Activated T-cell treated with anti-CD3 and anti-CD28 coated beads, Interleukin-2, amount 50 U/mL, for 1 hour (primary cell): ENCODE results near the gene CDC42EP5.
"Not testable (repeated sequence)": the region's sequence is repeated elsewhere in the genome, so short reads cannot be mapped to it uniquely, and the experiment has no call there.

Source experiments
- DNase-seq: peaks from one replicate; pipeline ENCODE4 v3.0.0-alpha.2; 2020

CDC42EP5 gene

DNA sequence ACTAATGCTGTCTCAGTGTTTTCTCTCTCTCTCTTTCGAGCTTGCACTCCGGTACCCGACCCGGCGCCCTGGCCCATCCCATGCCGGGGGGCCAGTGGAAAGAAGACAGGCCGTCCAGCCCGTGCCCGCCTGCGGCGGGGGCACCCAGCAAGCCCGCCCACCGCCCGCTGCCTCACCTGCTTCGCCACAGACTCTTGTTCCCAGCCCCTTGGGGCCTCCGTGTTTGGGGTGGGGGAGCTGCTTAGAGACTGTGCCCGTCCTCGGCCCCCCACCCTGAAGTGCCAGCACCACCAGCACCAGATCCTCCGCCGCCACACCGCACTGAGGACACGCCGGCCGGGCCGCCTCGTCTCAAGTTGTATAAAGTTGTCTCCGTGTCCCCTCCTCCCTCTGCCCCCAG lies 11.9 kb downstream of the CDC42EP5 start:
- DNase-seq = no peak

DNA sequence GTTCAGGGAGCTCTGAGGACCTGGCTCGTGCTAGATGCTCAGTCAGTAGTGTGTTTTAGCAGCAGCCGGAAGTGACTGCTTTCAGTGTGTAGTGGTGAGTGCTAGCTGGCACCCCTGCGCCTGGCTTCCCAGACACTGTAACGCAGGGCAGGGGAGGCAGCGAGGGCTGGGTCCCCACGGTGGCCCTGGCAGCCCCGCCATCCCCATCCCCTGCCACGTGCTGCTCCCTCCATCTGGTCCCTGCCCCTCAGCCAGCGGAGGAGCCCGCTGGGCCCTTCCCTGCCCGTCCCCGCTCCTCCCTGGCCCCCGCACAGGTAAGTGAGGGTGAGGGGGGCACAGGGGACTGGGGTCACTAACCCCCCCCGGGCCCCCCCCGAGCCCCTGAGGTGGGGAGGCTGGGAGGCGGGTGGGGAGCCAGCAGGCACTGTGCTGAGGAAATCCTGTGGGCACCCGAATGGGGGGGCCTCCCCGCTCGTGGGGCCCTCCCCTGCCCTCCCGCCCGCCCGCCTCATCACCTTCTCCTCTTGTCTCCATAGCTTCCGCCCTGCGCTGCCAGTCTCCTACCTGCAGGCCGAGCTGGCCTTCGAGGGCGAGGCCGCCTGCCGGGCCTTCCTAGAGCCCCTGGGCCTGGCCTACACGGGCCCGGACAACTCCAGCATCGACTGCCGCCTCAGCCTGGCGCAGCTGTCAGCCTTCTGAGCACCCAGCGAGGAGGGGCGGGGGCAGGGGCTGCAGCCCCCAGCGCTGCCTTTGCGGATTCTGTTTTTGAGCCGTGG lies 12.7 kb downstream of the CDC42EP5 start:
- DNase-seq = no peak

DNA sequence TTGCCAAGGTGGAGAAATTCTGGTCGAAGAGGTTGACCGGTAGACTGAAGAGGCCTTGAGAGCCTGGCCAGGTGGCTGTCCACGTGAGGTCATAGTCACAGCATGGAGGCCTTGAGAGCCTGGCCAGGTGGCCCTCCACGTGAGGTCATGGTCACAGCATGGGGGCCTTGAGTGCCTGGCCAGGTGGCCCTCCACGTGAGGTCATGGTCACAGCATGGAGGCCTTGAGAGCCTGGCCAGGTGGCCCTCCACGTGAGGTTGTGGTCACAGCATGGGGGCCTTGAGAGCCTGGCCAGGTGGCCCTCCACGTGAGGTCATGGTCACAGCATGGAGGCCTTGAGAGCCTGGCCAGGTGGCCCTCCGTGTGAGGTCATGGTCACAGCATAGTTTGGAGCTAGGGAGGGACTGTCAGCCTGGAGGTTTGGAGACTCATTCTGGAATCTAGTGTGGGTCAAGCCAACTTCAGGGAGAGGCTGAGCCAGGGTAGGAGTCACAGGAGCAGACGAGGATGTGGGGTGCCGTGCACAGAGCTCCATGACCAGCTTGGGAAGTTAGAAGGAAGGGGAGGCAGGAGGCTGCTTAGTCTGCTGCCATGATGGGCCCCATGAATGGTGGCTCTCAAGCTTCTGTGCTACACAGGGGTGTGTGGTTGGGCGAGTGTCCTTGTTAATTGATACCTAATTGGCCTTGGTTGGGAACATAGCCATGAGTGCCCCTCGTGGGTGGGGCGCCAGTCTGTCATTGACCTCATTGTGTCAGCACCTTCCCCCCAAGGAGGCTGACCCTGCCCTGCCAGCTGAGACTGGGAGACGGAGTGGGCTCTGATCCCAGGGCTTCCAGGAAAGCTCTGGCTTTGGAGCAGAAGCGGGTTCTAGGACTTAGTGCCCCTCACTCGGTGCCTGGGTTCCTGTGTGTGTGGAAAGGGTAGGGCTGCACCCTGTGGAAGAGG lies 13.5 kb downstream of the CDC42EP5 start:
- DNase-seq = no peak

DNA sequence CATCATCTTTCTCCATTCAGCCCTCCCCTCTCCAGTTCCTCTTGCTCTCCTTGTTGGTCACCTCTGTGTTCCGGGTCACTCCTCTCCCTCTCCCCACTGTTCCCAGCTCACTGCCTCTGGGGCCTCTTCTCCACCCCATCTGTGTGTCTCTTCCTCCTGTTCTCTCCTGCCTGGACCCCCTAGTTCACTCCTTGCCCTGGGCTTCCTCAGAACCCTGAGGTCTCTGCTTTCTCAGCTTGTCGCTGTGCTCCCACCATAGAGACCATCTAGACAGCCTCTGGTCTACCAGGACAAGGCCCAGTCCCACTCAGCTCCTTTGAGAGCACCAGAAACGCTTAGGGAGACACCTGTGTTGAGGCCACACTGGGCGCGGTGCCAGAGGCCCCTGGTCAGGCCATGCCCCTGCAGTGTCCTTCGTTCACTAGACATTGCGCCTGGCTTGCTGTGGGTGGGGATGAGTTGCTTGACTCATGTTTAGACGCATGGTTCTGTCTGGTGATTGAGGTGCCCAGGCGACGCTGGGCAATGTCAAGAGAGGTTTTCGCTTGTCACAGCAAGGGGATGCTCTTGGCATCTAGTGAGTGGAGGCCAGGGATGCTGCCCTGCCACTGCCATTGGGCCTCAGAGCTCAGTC lies 14.3 kb downstream of the CDC42EP5 start:
- DNase-seq = no peak

DNA sequence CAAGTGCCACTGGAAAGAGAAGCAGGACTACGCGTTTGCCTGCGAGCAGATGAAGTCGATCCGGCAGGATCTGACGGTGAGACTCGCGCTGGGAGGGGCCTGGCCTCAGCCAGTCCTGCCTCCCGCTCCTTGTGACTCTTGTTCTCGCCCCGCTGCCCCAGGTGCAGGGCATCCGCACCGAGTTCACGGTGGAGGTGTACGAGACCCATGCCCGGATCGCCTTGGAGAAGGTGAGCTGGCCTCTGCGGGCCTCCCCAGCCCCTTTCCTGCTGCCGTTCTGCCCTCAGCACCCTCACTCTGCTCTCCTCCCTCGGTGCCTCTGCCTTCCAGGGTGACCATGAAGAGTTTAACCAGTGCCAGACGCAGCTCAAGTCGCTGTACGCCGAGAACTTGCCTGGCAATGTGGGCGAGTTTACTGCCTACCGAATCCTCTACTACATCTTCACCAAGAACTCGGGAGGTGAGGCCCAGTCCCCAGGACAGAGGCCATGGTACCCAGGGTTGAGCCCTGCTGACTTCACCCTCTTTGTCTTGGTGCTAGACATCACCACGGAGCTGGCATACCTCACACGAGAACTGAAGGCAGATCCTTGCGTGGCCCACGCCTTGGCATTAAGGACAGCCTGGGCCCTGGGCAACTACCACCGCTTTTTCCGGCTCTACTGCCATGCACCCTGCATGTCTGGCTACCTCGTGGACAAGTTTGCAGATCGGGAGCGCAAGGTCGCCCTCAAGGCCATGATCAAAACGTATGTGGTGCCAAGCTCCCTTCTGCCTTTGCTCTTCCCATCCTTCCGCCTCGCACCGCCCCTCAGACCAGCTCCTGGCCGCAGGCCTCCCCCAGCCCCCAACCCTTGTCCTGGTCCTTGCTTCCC lies 15.1 kb downstream of the CDC42EP5 start:
- DNase-seq = no peak

DNA sequence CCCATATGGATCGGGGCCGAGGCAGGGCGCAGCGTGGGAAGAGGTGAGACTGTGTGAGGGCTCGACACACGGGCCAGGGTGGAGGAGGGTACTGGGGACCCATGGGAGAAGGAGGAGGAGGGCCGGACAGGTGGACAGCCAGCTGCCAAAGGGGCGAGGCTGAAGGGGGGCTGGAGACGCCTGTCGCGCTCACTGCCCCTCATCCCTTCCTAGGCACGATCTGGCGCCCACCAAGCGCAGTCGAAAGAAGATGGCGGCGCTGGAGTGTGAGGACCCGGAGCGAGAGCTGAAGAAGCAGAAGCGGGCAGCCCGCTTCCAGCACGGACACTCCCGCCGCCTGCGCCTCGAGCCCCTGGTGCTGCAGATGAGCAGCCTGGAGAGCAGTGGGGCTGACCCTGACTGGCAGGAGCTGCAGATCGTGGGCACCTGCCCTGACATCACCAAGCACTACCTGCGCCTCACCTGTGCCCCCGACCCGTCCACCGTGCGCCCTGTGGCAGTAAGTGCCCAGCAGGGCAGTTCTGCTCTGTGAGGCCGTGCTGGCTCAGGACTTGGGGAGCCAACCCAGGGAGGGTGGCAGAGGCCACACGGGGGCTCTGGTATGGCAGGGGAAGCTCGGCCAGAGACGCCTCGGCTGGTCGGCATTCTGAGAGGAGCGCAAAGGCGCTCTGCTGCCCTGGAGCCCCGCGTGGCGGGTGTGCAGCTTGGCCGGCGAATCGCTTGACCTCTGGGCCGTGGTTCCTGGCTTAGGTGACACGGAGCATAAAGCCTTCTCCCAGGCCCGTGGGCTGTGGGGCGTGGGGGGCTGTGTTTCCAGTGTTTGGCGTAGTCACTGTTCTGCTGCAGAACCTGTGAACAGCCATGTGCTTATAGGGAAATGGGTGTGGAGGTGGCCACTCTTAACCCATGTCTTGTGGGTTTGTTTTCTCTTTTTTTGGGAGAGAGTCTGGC lies 16.4 kb downstream of the CDC42EP5 start:
- DNase-seq = no peak

DNA sequence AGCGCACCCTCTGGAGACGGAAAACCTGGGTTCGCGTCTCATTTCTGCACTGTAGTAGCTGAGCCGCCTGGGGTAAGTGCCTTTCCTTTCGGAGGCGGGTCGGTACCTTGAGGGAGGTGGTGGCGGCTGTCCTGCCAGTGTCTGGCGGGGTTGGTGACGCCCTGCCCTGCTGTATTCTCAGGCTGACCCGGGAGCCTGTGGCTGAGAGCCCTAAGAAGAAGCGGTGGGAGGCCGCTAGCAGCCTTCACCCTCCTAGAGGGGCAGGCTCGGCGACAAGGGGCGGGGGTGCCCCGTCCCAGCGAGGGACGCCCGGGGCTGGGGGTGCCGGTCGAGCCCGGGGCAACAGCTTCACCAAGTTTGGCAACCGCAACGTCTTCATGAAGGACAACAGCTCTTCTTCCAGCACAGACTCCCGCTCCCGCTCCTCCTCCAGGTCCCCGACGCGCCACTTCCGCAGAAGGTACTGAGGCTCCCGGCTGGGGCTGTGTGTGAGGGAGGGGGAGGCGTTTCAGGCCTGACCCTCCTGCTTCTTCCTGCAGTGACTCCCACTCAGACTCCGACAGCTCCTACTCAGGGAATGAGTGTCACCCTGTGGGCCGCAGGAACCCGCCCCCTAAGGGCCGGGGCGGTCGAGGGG lies 17.2 kb downstream of the CDC42EP5 start:
- DNase-seq = no peak

DNA sequence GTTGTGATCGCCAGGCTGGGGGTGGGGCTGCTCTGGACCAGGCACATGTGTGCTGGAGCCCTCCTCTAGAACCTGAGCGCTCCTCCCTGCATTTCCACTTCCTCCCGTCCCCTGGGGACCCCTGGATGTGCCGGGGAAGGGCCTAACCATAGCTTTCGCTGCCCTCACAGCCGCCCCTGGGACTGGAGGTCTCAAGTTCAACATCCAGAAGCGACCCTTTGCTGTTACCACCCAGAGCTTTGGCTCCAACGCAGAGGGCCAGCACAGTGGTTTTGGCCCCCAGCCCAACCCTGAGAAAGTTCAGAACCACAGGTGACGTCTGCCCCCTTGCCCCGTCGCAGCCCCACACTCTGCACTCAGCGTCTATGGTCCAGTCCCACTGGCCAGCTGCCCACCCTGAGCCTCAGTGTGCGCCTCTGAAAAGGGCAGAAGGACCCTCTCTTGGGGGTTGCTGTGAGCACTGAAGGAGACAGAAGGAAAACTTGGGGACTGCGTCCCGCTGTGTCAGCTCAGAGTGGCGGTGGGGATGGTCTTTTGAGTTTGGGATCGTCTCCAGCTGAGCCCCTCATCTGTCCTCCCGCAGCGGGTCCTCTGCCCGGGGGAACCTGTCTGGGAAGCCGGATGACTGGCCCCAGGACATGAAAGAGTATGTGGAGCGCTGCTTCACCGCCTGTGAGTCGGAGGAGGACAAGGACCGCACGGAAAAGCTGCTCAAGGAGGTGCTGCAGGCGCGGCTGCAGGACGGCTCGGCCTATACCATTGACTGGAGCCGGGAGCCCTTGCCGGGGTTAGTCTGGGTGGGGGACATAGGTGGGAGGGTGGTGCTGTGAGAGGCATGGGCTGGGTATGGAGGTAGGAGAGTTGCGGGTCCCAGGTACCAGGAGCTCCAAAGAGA lies 18.1 kb downstream of the CDC42EP5 start:
- no peak for DNase-seq

DNA sequence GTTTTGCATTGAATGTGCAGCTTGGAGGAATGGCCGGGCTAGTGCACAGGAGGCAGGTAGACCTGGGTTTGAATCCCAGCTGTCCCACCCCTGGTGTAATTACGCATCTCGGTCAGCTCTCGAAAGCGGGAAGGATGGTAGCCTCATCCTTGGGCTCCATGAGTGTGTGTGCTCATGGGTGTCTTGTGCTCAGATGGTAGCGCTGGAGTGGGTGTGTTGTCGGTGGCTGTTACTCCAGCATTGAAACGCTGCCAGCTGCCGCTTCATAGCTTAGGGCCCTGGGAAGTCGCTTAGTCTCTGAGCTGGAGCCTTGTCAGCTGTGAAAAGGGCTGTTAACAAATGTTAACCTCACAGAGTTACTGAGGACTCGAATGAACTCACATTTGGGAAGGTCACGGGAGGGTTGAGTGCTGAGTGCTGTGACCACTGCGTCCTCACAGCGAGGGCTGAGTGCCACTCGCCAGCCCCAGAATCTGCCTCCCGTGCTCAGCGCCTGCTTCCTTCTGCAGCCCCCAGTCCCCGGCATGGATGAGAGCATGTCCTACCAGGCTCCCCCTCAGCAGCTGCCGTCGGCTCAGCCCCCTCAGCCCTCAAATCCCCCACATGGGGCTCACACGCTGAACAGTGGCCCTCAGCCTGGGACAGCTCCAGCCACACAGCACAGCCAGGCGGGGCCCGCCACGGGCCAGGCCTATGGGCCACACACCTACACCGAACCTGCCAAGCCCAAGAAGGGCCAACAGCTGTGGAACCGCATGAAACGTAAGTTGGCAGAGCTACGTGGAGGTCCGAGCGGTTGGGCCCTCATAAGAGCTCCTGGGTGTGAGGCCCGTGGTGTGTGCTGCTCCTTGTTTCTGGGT lies 18.9 kb downstream of the CDC42EP5 start:
- no peak for DNase-seq

DNA sequence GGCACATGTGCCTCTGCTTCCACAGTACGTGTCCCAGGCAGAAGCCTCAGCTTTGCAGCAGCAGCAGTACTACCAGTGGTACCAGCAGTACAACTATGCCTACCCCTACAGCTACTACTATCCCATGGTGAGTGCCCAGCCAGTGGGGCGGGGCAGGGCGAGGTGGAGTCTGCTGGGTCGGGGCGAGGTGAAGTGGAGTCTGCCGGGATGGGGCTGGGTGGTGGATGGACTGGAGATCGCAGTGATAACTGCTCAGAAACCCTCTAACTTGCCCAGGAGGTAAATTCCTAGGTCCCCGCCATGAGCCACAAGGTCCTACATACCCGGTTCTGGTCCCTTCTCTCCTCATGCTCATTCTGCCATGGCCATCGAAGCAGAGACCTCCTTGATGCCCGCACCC lies 20.5 kb downstream of the CDC42EP5 start:
- no peak for DNase-seq

DNA sequence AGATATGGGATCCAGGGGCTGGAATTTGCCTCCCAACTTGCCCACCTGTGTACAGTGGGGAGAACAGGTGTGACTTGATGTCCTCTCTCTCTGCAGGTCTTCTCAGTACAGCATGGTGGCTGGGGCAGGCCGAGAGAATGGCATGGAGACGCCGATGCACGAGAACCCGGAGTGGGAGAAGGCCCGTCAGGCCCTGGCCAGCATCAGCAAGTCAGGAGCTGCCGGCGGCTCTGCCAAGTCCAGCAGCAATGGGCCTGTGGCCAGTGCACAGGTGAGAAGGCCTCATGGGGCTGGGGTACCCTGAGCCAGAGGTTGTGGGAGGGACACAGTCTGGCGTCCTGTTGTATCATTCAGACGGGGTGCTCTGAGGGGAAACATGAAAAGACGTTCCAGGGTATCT lies 21.1 kb downstream of the CDC42EP5 start:
- DNase-seq = no peak

DNA sequence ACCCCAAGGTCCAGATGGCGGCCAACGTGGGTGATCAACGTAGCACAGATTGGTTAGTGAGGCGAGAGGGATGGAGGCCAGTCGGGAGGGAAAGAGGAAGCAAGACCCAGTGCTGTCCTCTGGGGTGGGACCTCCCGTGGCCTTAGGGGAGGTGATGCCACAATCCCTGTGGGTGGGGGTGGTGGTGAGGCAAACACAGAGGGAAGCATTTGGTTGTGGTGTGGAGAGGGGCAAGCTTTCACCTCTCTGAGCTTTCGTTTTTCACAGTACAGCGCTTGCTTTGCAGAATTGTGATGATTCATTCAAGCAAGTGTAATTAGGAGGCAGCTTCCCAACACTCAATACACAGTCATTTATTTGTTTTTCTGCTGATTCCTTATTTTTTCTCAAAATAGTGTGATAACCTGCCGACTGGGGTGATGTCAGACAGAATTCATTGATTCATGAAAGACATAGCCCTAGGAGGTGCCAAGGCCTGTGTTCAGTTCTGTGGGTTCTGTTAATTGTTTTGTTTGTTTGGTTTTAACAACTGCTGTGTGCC lies 21.7 kb downstream of the CDC42EP5 start:
- no peak for DNase-seq

DNA sequence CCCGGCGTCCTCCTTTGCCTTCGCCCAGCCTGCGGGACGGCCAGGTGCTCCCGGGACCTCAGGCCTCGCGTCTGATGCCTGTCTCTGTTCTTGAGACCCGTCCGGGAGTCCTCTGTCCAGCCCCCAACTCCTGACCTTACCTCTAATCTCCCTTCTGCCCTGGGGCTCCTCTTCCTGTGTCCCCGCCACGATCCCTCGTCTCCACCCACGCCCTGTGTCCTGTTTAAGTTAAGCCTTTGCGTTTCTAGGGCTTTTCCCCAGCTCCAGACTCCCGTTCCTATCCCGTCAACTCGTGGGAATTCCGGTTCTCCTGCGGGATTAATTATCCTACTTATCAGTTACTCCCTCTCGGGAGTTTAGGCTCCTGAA lies 23.4 kb downstream of the CDC42EP5 start:
- no peak for DNase-seq

DNA sequence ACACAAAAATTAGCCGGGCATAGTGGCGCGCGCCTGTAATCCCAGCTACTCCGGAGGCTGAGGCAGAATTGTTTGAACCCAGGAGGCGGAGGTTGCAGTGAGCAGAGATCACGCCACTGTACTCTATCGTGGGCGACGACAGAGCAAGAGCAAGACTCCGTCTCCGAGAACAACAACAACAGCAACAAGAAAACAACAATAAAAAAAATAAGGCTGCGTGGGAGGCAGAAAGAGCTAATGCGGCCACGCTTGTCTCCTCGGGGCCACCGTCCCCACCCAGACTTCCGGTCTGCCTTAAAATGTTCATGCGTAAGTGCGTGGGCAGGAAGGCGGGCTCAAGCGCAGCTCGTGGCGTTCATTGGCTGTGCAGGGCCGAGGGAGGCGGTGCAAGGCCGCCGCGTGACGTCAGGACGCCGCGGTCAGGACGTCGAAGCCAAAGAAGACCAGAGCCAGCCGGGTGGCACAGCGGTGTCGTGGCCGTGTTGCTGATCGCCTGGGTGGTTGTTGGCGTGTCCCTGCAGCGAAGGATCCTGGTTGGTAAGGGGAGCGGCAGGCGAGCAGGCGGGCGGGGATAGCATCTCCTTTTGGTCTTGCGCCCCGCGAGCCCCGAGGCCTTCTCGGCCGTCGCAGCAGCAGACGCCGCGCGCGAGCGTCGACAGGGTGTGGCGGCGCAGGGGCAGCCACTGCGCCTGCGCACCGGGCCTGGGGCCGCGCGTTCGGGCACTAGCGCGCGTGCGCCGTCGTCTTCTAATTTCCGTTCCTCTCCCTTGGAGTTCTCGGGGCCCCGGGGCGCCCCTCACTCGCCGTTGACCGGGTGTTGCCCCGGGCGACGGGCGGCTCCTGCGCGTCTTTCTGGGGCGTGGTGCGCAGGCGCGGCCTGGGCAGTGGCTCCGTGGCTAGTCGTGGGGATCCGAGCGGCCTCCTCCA lies 24.1 kb downstream of the CDC42EP5 start, which contains the start of gene LENG8:
Gene LENG8 (plus strand): TSS at position 426 of the 927 bp plus-strand sequence. CDS start 2,146 bp downstream, outside the sequence.
- DNase-seq = peak; percentile 98

DNA sequence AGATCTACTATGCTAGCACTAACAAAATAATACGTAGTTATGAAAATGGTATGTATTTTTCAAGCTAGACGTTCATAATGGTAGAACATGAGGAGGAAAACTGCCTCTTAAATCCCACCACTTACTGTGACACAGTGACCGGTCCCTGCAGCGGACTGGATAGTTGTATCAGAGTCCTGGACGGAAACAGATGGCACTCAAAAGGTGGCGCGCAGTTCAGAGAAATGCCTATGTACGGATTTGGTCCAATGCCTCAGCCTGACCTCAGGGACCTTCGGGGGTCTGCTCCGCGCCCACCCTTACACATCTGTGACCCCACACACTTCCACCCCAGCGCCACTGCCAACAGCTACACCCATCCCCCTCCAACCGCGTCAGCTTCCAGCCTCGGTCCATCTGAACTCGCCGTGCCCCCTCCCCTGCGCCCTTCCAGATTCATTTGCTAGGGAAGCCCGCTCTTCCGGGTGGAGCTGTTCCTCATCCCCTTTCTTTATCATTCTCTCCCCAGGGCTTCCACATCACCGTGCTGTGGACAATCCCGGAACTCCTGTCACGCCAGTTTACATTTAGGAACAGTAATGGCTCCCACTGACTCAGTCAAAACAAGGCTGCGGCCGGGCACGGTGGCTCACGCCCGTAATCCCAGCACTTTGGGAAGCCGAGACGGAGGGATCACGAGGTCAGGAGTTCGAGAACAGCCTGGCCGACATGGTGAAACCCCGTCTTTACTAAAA lies 24.9 kb downstream of the CDC42EP5 start:
- DNase-seq = no peak

DNA sequence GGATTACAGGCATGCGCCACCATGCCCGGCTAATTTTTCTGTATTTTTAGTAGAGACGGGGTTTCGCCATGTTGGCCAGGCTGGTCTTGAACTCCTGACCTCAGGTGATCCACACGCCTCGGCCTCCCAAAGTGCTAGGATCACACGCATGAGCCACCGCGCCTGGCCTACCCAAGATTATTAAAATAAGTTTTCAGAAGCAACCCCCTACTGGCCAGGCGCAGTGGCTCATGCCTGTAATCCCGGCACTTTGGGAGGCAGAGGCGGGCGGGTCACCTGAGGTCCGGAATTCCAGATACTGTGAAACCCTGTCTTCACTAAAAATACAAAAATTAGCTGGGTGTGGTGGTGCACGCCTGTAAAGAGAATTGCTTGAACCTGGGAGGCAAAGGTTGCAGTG lies 26.7 kb downstream of the CDC42EP5 start:
- DNase-seq = not testable (repeated sequence)
